ENCODE results near the gene S100A12. TPM values are rescaled to one million over a fixed set of nuclear protein-coding genes. Genes with fewer than 3 reads are reported as not detected.

The S100A12 gene
- total and polyA plus RNA-seq, 7 experiments from 2014 or later: 22.0 to 179 TPM; not detected in 5

Other genes starting within 250 kb of the S100A12 start
- gene SPRR2G, start 224.7 kb downstream of the S100A12 start, total RNA-seq: not detected
- gene SPRR2G, start 224.7 kb downstream of the S100A12 start, polyA plus RNA-seq: not detected
- not detected for gene LELP1, start 172.2 kb downstream of the S100A12 start, total RNA-seq
- not detected for gene LELP1, start 172.2 kb downstream of the S100A12 start, polyA plus RNA-seq
- not detected for gene PRR9, start 158.0 kb downstream of the S100A12 start, total RNA-seq
- gene PRR9, start 158.0 kb downstream of the S100A12 start, polyA plus RNA-seq: not detected
- not detected for gene LORICRIN, start 115.9 kb downstream of the S100A12 start, total RNA-seq
- not detected for gene LORICRIN, start 115.9 kb downstream of the S100A12 start, polyA plus RNA-seq
- gene PGLYRP3, start 62.7 kb downstream of the S100A12 start, total RNA-seq: not detected
- not detected for gene PGLYRP3, start 62.7 kb downstream of the S100A12 start, polyA plus RNA-seq
- gene PGLYRP4, start 26.8 kb downstream of the S100A12 start, total RNA-seq: not detected
- gene PGLYRP4, start 26.8 kb downstream of the S100A12 start, polyA plus RNA-seq: not detected
- 1,000 to 10,000 TPM in 1 of 5 experiments, 100 to 1,000 TPM in 1, 1 to 10 TPM in 2, not detected in 1; 8.3 to 2,269 (median 103) TPM for gene S100A9, start 17.8 kb downstream of the S100A12 start, total RNA-seq
- gene S100A9, start 17.8 kb downstream of the S100A12 start, polyA plus RNA-seq: 10 to 100 TPM in 1 of 2 donors, 1 to 10 TPM in 1; 9.0 to 22.8 TPM
- 1,000 to 10,000 TPM in 1 of 5 experiments, 100 to 1,000 TPM in 1, 1 to 10 TPM in 2, not detected in 1; 1.3 to 1,624 (median 61.2) TPM for gene S100A8, start 15.5 kb upstream of the S100A12 start, total RNA-seq
- gene S100A8, start 15.5 kb upstream of the S100A12 start, polyA plus RNA-seq: 10 to 100 TPM in 1 of 2 donors, 1 to 10 TPM in 1; 1.7 to 10.8 TPM
- gene S100A7A, start 40.9 kb upstream of the S100A12 start, total RNA-seq: not detected
- gene S100A7A, start 40.9 kb upstream of the S100A12 start, polyA plus RNA-seq: not detected
- not detected for gene S100A7, start 85.0 kb upstream of the S100A12 start, total RNA-seq
- gene S100A7, start 85.0 kb upstream of the S100A12 start, polyA plus RNA-seq: not detected
- gene S100A6, start 160.4 kb upstream of the S100A12 start, total RNA-seq: 100 to 1,000 TPM; 178 to 433 (median 201) TPM
- gene S100A6, start 160.4 kb upstream of the S100A12 start, polyA plus RNA-seq: 100 to 1,000 TPM; 424 to 568 TPM
- 1 to 10 TPM in 2 of 5 experiments, under 1 TPM in 1, not detected in 2; 0.78 to 2.0 (median 1.2) TPM for gene S100A5, start 165.3 kb upstream of the S100A12 start, total RNA-seq
- gene S100A5, start 165.3 kb upstream of the S100A12 start, polyA plus RNA-seq: 1 to 10 TPM in 1 of 2 donors, under 1 TPM in 1; 0.91 to 1.5 TPM
- gene S100A4, start 170.2 kb upstream of the S100A12 start, total RNA-seq: 100 to 1,000 TPM in 3 of 5 experiments, 10 to 100 TPM in 2; 54.0 to 766 (median 204) TPM
- gene S100A4, start 170.2 kb upstream of the S100A12 start, polyA plus RNA-seq: 100 to 1,000 TPM; 259 to 359 TPM
- not detected for gene S100A3, start 173.6 kb upstream of the S100A12 start, total RNA-seq
- not detected for gene S100A3, start 173.6 kb upstream of the S100A12 start, polyA plus RNA-seq
- gene S100A2, start 190.2 kb upstream of the S100A12 start, total RNA-seq: 1 to 10 TPM in 1 of 5 experiments, not detected in 4; 1.1 TPM
- gene S100A2, start 190.2 kb upstream of the S100A12 start, polyA plus RNA-seq: not detected
- gene S100A16, start 237.5 kb upstream of the S100A12 start, total RNA-seq: not detected
- not detected for gene S100A16, start 237.5 kb upstream of the S100A12 start, polyA plus RNA-seq
- gene S100A14, start 240.7 kb upstream of the S100A12 start, total RNA-seq: not detected
- gene S100A14, start 240.7 kb upstream of the S100A12 start, polyA plus RNA-seq: not detected